ENCODE measurements around the gene FCGR3A.
"Not testable (repeated sequence)": the region's sequence is repeated elsewhere in the genome, so short reads cannot be mapped to it uniquely, and the experiment has no call there.

DNA sequence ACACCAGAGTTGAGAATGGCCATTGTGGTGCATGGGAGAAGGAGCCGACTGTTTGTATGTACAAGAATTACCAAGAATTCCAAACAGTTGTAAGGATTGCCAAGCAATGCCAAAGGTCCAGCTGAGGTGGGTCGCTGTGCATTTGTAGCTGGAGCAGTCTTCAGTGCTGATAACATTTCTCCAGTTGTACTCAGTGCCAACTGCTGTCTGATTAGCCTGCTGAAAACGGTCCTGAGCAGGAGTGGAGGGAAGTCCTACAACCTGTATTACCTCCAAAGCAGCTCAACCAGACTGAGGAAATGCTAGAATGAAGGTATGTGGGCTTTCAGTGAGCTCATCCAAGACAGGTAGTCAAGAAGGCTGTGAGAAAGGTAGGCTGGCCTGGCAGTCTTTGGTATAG, 6.5 kb upstream of the FCGR3A start:
- TF ChIP-seq POLR2A (IDR thresholded peaks at IDR 0.05; ENCODE audit: low read depth); EP300 (IDR thresholded peaks at IDR 0.05): not testable (repeated sequence)
- TF ChIP-seq, protein P1, sequence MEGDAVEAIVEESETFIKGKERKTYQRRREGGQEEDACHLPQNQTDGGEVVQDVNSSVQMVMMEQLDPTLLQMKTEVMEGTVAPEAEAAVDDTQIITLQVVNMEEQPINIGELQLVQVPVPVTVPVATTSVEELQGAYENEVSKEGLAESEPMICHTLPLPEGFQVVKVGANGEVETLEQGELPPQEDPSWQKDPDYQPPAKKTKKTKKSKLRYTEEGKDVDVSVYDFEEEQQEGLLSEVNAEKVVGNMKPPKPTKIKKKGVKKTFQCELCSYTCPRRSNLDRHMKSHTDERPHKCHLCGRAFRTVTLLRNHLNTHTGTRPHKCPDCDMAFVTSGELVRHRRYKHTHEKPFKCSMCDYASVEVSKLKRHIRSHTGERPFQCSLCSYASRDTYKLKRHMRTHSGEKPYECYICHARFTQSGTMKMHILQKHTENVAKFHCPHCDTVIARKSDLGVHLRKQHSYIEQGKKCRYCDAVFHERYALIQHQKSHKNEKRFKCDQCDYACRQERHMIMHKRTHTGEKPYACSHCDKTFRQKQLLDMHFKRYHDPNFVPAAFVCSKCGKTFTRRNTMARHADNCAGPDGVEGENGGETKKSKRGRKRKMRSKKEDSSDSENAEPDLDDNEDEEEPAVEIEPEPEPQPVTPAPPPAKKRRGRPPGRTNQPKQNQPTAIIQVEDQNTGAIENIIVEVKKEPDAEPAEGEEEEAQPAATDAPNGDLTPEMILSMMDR (IDR thresholded peaks at IDR 0.05): not testable (repeated sequence)
